ENCODE measurements around the gene PTPRG.
"Not testable (repeated sequence)": the region's sequence is repeated elsewhere in the genome, so short reads cannot be mapped to it uniquely, and the experiment has no call there.

The PTPRG gene

DNA sequence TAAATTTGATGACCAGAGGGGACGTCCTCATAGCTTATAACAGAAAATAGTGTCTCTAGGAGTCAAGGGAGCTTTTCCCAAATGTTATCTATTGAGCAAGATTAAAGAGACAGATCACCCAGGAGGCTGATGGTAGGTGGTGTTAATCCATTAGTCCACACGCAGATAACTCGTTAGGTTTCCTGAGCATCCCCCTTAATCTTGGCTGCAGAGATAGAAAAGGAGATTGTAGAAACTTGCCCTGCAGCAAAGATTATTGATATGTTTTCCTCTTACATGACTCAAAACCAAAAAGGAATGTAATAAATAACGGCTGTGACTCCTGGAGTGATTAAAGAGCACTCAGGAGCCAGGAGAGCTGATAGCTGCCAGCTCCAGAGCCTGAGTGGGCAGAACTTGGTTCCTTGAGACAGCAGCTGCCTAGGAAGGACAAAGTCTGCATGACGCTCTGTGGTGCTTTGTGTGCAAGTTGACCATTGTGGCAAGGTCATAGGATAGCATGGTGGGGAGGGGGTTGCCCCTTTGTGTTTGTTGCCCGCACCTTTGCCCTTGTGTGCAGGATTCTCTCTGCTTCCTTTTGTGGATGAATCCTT lies 234.8 kb downstream of the PTPRG start:
- no peak for DNase-seq (ENCODE audit: low read depth in 2 of 2)

DNA sequence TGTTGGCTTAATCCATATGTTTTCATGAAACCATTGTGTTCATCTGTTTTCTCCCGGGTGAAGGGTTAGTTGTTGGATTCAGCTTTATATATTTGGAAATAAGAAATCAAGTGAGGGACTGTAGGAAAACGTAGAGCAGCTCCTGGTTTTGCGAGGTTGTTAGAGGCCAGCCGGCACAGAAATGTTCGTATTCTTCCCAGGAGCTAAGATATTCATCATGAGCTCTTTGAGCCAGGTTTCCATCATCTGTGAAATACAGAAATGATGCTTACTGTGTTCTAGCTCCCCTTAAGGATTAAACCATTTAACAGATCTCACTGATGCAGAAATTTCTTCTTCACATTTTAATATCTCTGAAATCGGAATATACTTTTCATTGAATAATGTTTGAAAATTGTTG lies 235.5 kb downstream of the PTPRG start:
- no peak for DNase-seq (ENCODE audit: low read depth in 2 of 2)

DNA sequence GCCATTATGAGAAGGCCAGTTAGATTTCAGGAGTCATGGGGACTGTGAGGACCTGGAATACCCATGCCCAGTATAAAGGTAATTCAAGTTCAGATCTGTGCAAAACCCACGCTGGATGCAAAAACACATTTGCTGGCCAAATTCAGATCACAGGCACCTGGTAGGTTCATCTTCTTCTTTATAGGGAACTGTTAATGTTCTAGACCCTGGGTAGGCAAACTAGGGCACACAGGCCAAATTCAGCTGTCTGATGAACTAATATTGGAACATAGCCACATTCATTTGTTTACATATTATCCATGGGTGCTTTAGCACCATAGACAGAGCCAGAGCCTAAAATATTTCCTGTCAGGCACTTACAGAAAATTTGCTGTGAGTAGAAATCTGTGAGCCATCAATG lies 241.4 kb downstream of the PTPRG start:
- DNase-seq (ENCODE audit: low read depth in 2 of 2): no peak

DNA sequence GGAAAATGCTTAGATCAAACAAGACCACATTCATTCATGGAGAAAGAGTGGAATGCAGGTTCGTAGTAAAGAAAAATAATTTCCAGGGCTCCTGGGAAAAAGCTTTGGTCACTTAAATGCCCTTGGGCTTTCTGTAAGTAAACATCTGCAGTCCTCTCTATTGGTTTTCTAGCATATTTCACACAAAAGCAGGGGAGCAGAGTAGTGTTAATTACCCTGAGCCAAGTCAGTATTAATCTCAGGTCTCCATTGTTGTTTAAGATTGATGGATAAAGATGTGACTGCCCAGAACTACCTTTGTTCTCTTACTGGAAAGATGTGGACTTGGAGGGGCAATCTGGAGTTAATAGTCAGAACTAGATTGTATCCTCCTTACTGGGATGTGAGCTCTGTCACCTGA lies 242.6 kb downstream of the PTPRG start:
- no peak for DNase-seq (ENCODE audit: low read depth in 2 of 2)

DNA sequence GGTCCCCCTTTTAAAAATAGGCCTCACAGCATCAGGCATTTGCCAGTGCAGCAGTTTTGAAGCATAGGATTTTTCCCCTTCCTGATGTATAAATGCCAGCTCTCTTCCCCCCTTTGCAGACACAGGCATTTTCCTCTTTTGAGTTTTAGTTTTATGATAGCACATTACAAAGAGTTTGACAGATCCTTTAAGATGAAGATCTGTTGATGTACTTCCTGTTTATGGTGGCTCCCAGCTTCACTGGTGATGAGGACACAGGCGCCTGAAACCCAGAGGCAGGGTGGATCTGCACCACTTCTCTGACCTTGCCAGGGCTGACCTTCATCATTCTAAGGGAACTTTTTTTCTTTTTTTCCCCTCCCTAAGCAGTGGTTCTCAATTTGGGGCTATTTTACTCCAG lies 243.4 kb downstream of the PTPRG start:
- no peak for DNase-seq (ENCODE audit: low read depth in 2 of 2)

DNA sequence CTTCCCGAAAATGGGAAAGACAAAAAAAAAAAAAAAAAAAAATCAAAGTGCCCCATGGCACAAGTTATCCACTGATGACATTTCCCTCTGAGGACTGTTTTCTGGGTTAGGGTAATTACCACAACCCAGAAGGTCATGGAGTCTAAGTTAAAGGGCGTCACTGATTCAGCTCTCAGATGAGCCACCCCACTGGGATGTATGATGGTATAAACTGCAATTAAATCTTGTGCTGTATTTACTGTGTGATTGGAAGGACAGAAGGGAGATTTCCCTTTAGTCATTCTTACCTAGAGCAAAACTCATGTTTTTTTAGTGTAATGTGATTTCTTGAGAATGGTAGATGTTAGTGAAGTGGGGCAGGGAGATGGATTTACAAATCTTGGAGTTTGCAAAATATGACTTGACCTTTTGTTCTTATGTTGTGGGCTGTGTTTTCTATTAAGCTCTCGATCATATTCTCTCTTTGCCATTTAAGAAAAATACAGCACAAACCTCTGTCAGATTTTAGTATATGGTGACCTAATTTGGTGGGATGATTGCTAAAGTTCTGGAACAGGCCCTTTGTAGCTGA lies 244.2 kb downstream of the PTPRG start:
- no peak for DNase-seq (ENCODE audit: low read depth in 2 of 2)

DNA sequence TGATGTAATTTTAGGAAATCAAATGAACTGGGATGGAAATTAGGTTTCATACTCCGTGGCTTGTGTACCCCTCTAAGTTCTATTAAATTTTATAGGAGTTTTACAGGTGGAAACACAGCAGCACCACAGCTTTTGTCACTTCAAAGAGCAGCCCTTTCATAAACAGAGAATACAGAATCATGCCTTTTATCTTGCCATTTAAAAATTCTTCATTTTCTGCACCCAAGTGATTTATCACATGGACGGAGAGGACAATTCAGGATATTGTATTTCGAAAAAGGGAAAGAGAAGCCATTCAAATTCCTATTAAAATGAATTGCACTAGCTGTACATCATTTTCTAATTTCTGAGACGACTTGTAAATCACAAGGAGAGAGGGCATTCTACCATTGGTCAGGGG lies 245.4 kb downstream of the PTPRG start:
- DNase-seq (ENCODE audit: low read depth in 2 of 2): no peak

DNA sequence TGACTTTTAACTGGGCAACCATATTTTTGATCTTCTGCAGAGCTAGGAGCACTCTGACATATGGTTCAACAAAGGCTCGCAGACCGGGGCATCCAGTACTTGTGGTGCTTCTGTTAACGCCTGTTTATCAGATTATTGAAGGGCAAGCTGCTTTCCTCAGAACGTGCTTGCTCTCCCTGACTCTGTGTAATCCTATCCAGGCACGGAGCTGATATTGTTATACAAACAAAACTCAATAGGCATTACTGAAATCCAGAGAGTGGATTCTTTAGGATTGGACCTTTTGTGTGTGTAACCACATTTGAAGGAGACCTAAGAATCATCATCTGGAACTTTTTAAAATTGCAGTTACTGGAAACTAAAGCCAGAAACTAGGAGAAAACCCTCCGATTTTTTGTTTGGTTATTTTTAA lies 246.5 kb downstream of the PTPRG start:
- no peak for DNase-seq (ENCODE audit: low read depth in 2 of 2)

DNA sequence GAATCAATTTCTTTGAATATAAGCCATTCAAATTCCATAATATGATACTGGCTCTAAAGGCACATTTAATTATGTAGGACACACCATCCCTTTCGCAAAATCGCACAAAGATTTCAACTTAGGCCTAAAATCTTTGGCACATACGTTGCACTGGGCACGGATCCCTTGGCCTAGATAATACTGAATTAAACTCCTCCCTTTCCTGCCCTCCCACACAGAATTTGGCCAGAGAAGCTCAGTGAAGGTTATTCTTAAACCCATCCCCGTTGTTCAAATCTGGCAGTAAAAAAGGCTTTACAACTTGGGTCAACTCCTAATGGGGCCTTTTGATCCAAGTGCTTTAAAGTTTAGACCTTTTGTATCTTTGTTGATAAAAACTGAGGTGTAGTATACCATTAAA lies 247.2 kb downstream of the PTPRG start:
- no peak for DNase-seq (ENCODE audit: low read depth in 2 of 2)

DNA sequence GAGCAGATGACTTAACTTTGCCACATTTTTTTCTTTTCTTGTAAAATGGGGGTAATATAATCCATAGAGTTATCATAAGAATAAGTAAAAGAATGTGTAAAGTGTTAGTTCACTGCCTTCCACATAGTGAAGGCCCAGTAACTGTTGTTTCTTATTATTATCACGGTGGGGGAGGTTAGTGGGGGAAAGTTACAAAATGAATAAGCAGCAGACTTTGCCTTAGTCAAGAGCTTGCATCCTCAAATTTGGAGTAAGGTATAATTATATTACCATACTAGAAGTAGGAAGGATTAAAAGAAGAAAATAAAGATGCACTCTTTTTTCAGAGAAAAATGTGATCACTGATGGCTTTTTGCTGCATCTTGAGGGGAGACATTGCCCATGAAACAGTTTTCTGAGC lies 247.6 kb downstream of the PTPRG start:
- DNase-seq (ENCODE audit: low read depth in 2 of 2): no peak

DNA sequence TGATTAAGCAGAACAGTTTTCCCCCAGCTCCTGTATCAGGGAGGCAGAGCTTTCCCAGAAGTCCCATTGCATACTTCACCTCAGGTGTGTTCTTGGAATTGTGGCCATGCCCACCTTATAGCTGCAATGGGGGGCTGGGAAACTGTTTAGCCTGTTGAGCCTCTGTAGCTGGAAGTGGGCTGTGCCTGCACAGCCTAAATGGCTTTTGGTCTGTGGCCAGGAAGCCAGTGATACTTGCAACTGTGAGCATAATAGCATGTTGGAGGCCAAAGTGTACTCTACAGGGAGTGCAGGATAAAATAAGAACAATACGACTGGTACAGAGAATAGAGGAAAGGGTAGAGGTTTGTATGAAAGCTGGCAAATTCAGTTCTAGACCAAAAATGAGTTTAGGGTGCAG lies 248.5 kb downstream of the PTPRG start:
- DNase-seq (ENCODE audit: low read depth in 2 of 2): no peak

DNA sequence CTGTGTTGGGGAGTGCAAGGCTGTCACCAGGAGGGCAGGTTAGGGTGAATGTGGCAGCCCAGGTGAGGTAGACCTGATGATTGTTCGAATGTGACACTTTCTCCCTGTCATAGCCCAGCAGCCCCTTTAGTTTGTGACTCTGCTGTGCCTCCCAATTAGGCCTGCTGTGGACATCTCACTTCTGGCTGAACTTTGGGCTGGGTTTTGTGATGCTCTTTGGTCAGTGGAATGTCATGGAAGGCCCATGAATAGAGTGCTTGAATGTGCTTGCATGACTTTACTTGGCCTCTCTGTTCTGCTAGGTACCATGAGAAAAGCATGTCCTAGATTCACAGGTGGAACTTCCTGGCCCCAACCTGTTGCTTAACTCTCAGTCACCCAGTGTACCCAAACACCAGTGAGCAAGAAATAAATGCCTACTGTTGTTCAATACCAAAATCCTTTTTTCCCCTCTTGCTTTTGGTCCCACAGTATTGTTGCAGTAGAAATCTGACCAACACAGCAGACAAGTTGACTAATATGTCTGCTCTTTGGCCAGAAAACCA lies 249.7 kb downstream of the PTPRG start:
- DNase-seq (ENCODE audit: low read depth in 2 of 2): no peak

DNA sequence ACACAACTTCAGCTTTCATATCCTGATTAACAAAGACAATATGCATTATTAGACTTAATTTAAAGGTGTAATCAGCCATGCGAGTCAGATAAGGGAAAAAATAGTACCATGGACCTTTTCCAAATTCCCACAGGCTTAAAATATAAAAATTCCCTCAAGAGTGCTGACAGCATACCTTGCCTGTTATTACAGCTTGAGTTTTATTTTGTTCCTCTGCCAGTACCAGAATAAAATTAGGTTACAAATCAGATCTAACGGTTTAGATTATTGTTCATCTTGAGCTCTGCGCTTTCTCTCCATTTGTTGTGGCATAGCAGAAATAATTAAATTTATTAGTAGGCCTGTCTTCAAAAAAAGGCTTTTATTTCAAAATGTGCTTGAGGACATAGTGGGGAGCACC lies 250.3 kb downstream of the PTPRG start:
- no peak for DNase-seq (ENCODE audit: low read depth in 2 of 2)

DNA sequence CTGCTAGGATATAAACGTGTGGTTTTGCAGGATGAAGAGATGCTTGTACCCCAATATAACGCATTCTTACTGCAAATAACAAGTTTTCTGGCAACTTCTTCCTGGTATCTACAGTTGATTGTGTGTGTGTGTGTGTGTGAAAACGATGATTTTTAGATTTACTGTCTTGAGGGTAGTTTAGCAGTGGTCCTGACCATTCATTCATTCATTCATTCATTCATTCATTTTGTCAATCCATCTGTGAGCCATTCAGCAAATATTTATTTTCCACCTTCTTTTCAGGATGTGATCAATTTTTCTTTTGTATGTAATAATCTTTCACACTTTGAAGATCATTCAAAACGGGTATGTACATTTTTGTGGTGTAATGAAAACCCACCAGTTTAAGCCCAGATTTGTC lies 250.7 kb downstream of the PTPRG start:
- no peak for DNase-seq (ENCODE audit: low read depth in 2 of 2)

DNA sequence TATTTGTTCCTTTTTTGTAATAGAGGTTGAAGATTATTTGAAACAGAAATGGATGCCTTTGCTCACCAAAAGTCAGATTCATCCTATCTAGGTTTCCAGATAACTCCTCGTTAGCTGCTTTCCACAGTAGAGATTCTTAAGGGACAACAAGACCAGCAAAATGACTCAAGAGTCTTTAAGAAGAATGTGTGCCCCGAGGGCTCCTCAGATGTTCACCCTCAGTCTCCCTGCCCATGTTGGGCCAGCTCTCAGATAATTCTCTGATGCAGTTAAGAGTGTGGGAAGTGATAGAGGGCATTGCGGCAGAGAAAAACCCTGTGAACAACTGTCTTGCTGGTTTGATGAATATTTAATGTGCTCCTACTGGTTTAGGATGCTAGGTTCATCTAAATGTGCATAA lies 251.1 kb downstream of the PTPRG start:
- no peak for DNase-seq (ENCODE audit: low read depth in 2 of 2)

DNA sequence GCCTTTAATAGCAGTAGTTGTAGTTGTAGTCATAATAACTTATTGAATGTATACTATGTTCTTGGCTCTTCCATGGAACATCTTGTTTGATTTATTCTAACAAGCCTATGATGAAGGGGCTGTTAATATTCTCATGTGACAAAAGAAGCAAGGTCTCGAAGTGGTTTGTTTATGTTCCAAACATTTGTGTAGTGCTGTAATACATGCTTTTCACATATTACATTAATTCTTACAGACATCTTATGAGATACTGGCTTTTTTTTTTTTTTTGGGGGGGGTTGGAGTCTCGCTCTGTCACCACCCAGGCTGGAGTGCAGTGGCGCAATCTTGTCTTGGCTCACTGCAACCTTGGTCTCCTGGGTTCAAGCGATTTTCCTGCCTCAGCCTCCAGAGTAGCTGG lies 252.3 kb downstream of the PTPRG start:
- DNase-seq (ENCODE audit: low read depth in 2 of 2): no peak

DNA sequence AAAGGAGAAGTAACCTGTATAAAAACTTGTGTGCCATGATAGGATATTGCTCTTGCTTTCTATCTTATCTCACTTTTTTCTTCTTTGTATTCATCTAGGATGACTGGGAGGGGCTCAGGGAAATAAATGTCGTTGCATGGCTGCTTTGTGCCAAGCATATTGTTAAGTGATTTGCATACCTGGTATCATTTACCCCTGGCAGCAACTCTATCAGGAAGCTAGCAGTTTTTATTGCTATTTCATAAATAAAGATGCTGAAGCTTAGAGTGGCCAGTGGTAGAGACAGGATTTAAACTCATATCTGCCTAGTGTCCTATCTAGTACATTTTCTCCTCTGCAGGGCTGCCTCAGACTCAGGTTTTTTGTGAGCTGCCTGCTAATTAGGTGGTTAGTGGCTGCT lies 253.3 kb downstream of the PTPRG start:
- no peak for DNase-seq (ENCODE audit: low read depth in 2 of 2)

DNA sequence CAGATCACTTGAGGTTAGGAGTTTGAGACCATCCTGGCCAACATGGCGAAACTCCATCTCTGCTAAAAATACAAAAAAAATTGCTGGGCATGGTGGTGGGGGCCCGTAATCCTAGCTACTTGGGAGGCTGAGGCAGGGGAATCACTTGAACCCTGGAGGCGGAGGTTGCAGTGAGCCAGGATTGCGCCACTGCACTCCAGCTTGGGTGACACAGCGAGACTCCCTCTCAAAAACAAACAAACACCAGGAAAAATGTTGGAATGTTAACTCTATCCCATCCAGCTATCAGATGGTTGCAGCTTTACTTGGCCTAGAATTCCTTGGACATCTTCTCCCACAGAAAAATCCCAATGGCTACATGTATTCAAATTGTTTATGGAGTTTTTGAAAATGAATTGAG lies 254.9 kb downstream of the PTPRG start:
- DNase-seq (ENCODE audit: low read depth in 2 of 2): not testable (repeated sequence)

DNA sequence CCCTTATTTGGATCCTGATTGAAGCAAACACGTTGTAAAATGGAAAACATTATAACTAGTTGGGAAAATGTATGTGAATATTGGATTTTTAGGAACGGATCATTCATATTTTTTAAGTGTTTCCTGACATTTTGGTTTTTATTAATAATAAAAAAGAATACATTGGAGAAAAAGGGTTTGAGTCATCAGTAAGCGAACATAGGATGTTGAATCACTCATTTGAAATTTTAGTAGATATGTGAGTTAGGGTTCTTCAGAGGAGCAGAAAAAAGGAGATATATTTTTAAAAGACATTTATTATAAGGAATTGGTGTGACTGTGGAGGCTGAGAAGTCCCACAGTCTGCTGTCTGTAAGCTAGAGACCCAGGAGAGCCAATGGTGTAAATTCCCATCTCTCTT lies 258.5 kb downstream of the PTPRG start:
- DNase-seq (ENCODE audit: low read depth in 2 of 2): no peak

DNA sequence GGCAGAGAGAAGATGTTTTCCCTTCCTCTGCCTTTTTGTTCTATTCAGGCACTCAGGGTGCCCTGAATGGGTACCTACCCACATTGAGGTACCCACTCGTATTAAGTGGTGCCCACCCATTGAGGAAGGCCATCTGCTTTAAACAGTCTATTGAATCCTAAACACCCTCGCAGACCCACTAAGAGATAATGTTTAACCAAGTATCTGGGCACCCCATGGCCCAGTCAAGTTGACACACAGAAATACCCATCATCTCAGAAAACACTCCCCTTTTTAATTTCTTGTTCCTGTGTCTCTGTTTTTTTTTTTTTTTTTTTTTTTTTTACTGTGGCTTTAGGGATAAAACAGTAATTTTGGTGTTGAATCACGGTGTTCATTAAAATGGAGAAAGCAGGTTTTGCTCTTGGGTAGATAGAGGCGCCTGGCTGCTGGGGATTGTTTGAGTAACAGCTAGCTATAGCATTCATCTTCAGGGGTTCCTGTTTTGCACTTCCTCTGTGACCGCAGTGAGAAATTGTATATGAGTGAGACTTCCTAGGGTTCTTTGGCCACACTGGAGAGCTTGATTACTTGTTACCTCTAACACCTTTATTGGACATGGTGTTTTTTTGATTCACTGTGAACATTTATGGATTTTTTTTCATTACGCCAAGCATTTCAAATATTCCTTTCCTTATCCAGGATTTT lies 259.1 kb downstream of the PTPRG start:
- no peak for DNase-seq (ENCODE audit: low read depth in 2 of 2)

DNA sequence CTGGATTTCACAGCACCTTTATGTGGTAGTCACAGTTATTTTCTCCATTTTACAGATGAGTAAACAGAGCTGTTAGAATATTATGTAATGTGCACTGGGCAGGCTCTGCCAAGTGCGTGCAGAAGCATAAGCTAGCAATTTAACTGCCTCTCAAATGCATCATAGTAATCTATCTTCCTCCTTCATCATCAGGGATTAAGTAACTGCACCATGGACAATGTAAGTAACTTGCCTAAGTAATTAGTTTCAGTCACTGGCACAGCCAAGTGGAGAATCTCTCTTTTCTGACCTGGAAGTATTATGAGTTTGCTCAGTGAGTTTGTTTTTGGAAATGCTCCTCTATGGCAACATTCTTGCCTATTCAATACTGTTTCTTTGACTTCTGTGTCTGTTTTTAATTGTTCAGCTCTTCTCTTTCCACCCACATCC lies 260.5 kb downstream of the PTPRG start:
- DNase-seq (ENCODE audit: low read depth in 2 of 2): no peak

DNA sequence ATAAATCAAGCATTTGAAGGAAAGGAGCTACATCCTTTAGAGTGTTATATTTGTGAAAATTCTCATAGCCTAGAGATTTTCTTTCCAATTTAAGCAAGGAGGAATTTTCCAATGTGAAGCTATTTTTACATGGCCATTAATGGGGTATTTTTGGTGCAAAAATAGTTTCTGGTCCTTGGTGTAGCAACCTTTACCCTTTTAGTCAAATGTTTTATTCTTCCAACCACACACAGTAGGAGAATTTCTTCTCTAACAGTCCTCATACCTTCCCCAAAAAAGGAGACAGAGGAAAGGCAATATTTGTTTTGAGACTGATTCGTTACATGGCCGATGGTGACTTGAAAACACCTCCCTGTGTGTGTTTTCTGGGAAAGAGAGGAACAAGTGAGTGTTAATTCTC lies 261.2 kb downstream of the PTPRG start:
- no peak for DNase-seq (ENCODE audit: low read depth in 2 of 2)

DNA sequence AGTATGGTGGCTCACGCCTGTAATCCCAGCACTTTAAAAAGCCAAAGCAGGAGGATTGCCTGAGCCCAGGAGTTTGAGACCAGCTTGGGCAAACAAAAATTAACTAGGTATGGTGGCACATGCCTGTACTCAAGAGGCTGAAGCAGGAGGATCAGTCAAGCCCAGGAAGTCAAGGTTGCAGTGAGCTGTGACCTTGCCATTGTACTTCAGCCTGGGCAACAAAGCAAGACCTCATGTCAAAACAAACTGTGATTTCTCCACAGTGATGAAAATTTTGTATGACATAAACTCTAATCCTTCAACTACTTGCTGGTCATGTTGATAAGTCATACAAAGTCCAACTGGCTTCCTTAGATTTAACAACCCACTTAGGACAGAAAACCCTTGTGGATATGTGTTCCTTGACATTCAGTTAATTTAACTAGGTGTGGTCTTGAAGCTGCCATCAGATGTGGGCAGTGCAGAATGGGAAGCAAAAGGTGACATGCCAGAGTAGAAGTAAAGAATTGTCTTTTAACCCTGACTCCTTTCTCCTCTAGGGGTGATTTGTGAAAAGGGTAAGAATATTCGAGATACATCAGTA lies 263.3 kb downstream of the PTPRG start:
- DNase-seq (ENCODE audit: low read depth in 2 of 2): no peak
